Measurements from ENCODE around the gene JAZF1.

Gene JAZF1

DNA sequence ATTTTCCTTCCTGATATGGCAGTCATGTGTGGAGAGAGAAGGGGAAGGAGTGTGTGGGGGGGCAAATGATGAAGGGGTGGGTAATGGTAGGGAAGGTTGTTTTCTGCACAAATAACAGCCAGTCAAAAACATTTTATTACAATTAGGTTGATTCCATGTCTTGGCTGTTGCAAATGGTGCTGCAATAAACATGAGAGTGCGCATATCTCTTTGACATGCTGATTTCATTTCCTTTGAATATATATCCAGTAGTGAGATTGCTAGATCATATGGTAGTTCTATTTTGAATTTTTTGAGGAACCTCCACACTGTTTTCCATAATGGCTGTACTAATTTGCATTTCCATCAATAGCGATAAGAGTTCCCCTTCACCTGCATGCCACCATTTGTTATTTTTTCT is 10.6 kb upstream of the JAZF1 start:
- no peak for DNase-seq

DNA sequence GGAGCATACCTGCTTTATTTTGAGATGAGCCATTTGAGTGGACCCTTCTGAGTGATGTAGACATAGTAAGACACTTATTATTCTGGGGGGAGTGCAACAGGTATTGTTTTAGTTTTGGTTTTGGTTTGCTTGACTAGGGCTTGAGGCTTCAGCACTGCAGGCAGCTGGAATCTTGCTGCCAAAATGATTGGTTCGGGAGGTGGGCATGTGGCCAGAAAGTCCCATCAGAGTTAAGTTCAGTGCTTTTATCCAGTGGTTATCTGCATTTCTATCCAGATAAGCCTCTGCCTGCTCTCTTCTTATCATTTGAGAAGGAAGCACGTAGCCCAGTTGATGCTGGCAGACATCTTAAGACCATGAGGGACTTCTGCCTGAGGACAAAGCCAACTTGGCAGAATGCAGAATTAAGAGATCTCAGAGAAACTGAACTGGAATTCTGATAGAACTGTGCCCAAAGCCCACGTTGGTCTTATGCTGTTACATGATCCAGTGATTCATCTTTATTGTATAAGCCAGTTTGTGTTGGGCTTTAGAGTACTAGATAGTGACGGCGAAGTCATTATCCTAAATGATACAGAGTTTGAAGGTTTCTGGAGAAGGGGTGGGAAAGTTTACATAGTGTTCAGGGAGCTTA is 9.6 kb upstream of the JAZF1 start:
- no peak for DNase-seq

GRCh38 chr7:28187012-28187411 is 6.4 kb upstream of the JAZF1 start:
- DNase-seq, result no peak

DNA sequence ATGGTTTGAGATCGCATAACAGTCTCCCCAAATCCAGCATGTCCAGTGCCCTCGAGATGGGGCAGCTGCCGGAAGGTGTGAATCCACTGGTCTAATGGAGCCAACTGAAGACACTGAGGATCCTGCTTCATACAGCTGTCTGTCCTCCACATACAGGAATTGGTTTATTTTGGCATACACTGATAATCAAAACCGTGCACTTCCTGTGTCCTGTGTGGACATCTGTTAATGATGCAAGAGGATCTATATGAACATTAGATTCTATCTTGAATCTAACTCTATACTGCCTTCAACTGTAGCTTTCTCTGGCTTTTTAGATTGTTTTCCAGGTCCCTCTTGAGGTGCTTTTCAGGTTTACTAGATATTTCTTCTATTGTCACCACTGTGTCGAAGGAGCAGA is 3.0 kb upstream of the JAZF1 start:
- DNase-seq, result no peak

- DNase-seq, result no peak
These were observed 1.5 kb upstream of the JAZF1 start for GRCh38 chr7:28182071-28182471.

GRCh38 chr7:28181416-28181815 is 821 bp upstream of the JAZF1 start:
- no peak for DNase-seq

DNA sequence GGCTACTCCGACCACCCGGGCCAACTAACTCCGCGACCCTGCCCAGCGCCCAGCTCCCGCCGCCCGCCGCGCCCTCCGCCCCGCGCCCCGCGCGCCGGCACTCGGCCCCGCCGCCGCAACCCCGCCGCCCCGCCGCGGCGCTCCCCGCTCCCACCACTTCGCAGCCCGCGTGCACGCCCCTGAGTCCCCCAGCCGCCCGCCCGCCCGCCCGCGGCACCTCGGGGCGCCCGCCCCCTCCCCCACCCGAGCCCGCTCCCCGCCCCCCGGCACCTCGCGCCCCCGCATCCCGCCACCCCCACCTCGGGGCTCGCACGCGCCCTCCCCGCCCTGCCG is 598 bp downstream of the JAZF1 start:
- no peak for DNase-seq

DNA sequence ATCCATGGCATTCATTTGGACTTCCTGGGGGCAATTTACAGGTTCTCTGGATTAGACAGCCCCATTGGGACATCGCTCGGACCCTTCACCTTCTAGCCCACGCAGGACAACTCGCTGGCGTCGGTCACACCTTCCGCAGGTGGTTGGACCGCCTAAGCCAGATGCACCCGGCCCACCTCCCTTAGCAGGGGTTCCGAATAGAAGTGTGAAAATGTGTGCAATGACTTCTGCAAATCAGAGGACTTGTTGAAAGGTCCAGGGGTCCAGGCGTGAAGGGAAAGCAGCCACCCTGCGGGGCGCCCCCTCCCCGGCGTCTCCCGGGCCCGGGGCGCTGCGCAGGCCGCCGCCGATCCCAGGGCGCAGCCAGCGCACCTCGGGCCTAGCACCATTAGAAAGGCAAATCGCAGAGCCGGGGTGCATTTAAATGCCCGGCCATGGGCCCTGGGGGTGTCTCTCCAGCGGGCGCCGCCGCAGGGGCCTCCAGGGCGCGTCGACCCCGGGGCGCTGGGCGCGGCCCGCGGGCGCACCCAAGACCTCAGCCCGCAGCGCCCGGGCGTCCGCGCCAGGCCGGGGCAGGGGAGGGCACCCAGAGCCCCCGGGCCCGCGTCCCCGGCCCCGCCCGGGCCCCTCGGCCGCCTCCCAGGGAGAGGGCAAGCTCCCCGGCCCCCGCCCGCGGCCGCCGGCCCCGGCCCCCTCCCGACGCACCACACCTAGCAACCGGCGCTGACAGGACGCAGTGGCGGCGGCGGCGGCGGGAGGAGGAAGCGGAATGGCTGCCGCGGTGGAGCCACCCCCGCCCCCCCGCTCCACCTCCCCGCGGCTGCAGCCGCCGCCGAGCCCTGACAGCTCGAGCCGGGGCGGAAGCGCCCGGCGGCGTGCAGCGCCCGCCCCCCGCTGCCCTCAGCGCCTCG is 1.2 kb downstream of the JAZF1 start:
- DNase-seq, result peak; percentile 77

DNA sequence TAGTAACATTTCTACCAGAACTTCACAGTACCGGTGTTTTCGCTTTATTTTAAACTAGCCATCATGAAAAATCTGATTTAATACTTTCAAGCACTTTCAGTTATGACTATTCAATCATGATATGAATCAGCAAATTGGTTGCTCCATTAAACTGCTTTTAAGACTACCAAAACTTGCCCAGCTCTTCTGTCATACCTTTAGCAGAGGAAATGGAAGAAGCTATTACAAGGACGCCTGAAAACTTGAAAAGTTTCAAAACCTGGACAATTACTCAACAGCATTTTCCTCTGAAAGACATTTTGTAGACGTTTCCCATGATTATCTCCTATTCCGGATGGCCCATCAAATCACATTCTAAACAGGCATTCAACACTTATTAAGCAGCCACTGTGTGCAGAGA is 2.0 kb downstream of the JAZF1 start:
- no peak for DNase-seq

- no peak for DNase-seq
These were observed 2.8 kb downstream of the JAZF1 start for GRCh38 chr7:28177836-28178235.

DNA sequence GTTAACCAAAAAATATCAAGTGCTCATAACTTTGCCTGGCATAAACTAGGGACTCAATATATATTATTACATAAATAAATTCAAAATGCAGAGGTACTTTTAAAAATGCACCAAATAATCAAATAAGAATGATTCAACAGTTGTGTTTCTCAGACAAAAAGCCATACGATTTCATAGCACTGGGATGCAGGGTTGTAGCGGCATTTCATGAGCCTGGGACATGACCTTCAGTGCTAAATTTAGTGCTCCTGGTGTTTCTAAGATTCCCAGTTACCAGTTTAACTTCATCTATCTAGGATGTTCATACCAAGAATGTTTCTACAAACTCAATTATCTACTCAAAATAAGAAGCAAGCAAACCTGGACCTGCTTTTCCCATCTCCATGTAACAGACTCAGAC is 4.0 kb downstream of the JAZF1 start:
- no peak for DNase-seq

DNA sequence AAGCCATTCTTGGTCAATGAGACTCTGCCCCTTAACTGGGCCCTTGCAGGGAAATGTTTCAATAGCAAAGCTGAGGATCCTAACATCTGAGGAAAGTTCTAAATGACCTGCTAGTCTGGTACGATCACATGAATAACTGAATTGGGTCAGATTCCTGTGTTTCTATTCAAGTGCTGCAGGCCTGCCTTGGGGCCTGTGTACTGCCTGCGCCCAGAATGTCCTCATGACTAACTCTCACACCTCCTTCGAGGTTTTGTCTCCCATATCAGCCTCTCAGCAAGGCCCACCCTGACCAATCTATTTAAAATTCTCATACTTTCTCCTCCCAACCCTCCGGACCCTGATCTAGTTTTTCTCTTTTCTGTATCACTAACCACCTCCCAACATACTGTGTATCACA is 4.4 kb downstream of the JAZF1 start:
- no peak for DNase-seq

DNA sequence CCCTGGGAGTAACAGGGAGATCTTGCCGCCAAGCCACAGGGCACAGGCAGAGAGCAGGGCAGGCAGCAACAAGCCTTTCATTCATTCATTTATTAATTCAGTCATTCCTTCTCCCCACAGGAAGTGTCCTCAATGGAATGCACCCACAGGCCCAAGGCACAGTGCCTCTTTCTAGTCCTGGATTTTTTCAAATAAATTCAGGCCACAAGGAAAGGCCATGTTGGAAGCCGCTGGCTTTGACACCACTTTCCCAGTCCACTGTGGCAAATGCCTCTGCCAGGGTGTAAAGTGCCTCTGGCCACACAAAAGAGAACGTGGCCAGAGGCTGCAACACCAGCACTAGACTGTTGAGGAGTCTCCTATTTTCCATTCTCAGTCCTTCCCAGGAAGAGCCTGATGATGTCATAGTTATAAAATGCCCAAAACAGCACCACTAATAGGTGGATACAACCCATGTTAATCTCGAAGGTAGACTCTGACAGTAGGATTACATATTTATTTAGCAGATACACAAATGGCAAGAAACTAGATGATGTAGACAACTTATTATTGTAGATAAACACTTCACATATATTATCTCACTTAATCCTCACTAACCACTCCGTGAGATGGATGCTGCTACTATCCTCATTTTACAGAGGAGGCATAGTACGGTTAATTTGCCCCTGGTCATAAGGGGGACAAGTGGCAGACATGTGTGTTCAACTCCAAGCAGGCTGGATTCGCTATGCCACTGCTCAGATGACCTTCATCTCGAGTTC is 5.5 kb downstream of the JAZF1 start:
- DNase-seq, result no peak

GRCh38 chr7:28174442-28174841 is 6.2 kb downstream of the JAZF1 start:
- DNase-seq, result no peak

GRCh38 chr7:28173531-28173930 is 7.1 kb downstream of the JAZF1 start:
- DNase-seq, result no peak

DNA sequence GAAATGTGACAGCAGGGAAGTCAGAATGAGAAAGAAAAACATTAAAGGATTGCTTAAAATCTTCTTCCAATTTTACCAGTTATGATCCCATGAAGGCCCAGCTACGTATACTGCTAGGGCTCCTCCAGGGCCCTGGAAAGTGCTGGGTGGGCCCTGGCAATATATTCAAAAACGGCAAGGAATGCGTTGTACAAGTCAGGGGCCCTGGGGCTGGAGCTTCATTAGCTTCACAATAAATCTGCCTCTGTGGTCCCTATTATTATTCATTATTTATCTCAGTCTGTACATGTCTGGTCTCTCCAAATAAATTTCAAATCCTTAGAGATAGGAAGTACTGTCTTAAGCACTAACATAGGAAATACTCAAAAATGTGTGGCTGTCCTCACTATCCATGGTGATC is 7.6 kb downstream of the JAZF1 start:
- DNase-seq, result no peak

GRCh38 chr7:28170701-28171100 is 9.9 kb downstream of the JAZF1 start:
- DNase-seq, result no peak

GRCh38 chr7:28169230-28169629 is 11.4 kb downstream of the JAZF1 start:
- no peak for DNase-seq

GRCh38 chr7:28168393-28169158 is 12.0 kb downstream of the JAZF1 start:
- no peak for DNase-seq

DNA sequence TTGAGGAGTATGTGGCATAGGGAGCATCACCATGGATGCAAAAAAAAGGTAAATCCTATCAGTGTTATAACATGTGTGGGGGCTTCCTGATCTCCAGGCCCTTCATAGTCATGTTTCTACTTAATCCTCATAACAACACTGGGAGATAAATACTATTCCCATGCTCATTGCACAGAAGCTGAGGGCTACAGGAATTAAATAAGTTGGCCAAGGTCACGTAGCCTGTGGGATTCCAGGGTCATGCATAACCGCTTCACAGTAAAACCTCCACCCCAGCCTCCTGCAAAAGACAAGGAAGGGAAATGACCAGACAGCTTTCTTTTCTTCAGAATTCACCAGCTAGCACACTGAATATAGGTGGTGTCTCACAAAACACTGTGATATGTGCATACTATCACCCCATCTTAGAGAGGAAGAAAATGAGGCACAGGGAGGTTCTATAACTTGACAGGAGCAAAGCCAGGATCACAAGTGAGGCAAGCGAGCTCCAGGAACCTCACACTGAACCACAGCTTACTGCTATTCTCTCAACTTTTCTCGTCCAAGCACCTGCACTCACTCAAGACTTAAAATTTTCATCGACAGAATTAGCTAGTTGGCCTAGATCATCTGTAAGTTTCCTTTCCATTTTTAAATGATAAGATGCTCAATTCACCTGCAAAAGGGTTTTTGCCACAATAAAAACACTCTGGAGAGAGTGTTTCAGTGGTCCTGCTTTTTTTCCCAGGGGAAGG is 13.4 kb downstream of the JAZF1 start:
- DNase-seq, result no peak

DNA sequence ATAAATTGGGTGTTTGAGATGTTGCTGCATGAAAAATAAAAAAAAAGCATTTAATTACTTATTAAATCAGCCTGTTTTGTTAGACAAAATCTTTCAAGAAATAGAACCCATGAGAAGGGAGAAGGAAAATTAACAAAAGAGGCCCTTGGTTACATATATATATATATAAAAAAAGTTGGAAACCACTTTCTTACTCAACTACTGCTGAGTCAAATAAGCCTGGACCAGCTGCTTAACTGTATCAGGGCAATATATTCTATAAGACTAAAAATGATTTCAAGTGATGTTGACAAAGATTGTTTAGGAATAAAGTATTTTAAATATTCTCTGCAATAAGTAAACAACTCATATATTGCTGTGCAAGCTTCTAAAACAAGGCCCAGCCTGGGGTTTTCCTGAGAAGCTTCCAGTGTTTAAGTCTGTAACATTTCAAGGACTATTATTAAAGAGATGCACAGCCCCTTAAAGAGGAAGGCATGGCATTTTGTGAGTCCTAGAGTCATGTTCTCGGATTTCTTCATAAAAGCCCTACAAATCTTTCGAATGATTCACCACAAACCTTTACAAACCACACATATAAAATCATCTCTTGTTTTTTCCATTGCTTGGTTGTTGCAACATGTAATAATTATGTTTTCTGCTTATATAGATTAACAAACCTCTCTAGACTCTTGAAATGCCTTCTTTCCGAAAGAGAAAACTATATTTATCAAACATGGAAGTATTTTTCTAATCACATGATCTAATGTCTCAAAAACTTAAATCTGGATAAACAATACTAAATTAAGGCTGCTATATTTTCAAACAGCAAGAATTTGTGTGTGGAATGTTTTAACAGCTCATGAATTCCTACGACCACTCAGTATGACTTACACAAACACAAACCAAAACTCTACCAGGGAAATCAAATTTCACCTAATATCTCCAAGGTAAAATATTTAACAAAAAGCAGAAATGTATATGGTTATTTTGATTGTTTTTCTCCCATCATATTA is 14.3 kb downstream of the JAZF1 start:
- DNase-seq, result no peak
